GM21786 (cell line): ENCODE results near the gene FUBP1.
"Not testable (repeated sequence)": the region's sequence is repeated elsewhere in the genome, so short reads cannot be mapped to it uniquely, and the experiment has no call there.

Experiments
- ATAC-seq: cut with Tn5 transposase; IDR thresholded peaks from one replicate; pipeline ENCODE4 v1.9.1; 2021; ENCODE audit not compliant: unreplicated experiment

The FUBP1 gene

DNA sequence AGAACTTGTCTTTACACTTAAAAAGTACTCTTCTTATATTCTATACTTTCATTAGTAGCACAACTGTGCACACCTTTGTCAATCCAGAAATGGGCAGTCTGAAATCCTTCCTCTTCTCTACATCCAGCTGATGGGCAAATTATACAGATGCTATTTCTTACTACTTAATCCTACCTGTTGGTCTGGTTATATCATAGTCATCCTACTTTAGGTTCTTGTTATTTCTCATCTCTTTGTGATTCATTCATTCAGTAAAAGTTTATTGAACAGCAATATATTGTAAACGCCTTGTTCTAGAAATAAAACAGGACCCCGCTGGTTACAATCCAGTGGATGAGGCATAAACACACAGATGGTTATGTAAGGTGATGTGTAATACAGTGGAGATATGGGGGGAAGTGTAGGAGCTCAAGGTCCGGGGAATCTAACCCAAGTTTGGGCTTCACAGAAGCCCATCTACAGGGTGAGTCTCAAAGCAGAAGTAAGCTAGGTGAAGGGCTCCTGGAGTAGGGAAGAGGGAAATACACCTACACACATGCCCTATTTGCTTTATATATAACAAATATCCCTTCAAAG lies 11.8 kb upstream of the FUBP1 start:
- ATAC-seq, result no peak

DNA sequence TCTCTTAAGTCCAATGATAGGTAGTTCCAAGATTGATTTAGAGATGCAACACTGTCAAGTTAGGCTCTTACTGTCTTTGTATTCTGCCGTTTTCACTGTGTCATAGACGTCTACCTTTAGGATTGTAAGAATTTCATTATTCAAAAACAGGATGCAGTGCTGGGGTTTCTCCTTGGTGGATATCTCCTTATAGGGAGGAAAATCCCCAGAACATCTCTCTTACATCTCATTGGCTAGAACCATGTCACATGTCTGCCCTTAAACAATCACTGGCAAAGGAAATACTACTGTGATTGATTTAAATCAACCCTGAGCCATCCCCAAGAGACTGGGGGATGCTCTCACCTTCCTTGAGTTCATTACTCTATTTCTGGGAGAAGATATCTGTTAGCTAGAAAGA lies 10.9 kb upstream of the FUBP1 start:
- ATAC-seq, result no peak

- no peak for ATAC-seq
These were observed 9.0 kb upstream of the FUBP1 start for GRCh38 chr1:77987919-77988318.

GRCh38 chr1:77986810-77987209 lies 7.9 kb upstream of the FUBP1 start:
- ATAC-seq, result no peak

DNA sequence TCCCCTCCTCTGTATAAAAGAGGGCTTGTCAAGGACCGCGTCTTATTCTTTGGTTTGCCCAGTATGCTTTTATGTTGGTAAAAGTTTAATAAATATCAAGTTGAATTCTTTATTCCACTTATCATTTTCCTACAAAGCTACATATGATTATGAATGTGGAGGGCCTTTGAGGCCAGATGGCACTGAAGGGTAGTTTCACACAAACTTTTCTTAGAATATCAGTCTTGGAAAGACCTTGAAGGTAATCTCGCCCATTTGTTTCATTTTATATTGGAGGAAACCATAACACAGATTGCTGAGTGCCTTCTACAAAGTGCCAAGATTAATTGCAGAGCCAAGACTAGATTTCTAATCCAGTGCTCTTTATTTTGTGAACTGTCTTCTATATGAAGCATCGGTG lies 5.8 kb upstream of the FUBP1 start:
- ATAC-seq, result no peak

DNA sequence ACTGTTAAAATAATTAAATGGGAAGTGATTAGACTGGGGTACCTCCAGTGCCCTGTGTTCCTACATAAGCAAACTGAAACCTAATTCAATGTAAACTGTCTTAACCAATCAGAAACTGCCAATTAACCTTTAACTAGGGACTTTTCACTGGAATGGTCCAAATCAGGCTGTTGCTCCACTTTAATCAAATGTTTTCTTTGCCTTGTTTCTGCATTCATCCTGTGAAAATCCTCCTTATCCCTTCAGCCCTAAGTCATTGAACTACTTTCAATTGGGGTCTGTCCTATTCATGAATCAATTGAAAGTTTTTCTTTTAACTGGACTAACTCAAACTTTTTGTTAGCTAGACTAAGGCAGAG lies 5.1 kb upstream of the FUBP1 start:
- no peak for ATAC-seq

DNA sequence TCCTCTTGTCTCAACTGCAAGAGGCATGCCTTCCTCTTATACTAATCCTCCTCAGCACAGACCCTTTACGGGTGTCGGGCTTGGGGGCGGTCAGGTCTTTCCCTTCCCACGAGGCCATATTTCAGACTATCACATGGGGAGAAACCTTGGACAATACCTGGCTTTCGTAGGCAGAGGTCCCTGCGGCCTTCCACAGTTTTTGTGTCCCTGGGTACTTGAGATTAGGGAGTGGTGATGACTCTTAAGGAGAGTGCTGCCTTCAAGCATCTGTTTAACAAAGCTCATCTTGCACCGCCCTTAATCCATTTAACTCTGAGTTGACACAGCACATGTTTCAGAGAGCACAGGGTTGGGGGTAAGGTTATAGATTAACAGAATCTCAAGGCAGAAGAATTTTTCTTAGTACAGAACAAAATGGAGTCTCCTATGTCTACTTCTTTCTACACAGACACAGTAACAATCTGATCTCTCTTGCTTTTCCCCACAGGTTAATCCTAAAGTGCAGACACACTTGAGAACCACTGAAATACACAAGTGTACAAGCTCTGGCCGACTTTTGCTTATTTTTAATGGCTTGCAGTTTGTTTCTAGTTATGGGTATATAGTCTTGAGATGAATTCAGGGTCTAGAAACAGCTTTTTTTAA lies 4.6 kb upstream of the FUBP1 start:
- ATAC-seq, result not testable (repeated sequence)

GRCh38 chr1:77978293-77978968 lies 441 bp downstream of the FUBP1 start:
- peak; percentile 64 for ATAC-seq

GRCh38 chr1:77977989-77978292 lies 931 bp downstream of the FUBP1 start:
- ATAC-seq, result no peak

- ATAC-seq, result no peak
These were observed 2.3 kb downstream of the FUBP1 start for GRCh38 chr1:77976433-77977076.

DNA sequence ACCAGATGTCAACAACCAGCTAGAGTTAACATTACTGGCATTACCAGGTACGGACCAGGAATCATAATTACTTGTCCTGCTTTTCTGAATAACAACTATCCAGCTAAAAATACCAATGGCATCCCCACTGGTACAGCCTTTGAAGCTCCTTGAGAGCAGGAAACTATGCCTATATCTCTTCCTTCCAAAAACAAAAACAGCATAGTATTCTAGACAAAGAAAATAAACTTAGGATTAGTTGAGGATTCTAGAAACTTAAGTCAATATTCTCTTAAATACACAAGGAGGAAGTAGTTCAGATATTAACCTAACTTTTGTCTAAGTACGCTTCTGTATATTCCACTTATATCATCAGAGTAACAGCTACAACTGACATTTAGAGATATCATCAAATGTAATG lies 3.0 kb downstream of the FUBP1 start:
- no peak for ATAC-seq

- no peak for ATAC-seq
These were observed 3.5 kb downstream of the FUBP1 start for GRCh38 chr1:77975386-77975785.

DNA sequence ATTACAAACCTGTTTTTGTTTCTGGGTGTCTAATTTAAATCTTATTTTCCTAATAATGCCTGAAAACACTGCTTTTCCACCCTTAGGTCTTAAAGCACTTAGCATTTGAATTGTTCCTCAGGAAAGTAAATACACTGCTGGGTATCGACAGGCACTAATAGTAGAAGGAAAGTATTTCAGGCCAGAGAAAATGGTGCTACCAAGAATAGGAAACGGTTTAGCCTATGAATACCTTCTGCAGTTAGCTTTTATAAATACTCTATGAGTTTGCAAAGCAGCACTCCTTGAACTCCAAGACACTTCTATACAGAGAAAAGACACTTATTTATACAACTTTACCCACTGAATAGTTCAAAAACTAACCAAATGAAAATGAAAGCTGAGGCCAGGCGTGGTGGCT lies 6.8 kb downstream of the FUBP1 start:
- ATAC-seq, result no peak

GRCh38 chr1:77970192-77970591 lies 8.7 kb downstream of the FUBP1 start:
- ATAC-seq, result no peak

GRCh38 chr1:77966291-77966690 lies 12.6 kb downstream of the FUBP1 start:
- no peak for ATAC-seq

DNA sequence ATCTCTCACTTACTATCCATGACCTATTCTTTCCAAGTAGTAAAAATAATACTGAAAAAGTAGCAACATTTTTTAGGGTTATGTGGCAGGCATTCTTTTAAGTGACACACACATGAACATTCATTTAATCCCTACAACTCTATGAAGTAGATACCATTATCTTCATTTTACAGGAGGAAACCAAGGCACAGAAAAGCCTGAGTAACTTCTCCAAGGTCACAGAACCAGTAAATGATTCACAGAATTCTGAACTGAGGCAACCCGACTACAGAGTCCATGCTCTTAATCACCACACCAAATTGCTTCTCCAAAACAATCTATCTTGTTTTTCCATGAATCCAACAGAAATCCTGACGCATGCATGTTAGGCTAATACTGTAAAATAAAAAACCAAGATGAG lies 17.5 kb downstream of the FUBP1 start:
- no peak for ATAC-seq

DNA sequence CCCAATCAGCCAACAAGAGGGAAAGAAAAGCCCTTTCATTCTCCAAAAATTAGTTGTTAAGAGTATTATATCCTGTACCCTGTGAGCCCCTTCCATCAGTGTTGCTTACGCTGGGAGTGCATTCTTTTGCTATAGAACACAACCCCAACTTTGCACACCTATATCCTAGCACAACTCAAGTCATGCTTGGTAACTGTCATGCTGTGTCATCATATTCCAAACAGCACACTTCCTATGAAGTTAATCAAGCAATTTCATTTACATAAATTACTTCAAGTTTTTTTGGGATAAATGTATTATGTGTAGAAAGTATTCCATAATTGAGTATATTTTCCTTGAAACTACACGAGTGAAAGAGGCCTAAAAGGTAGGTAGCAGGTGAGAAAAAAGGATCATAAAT lies 20.0 kb downstream of the FUBP1 start:
- ATAC-seq, result no peak

DNA sequence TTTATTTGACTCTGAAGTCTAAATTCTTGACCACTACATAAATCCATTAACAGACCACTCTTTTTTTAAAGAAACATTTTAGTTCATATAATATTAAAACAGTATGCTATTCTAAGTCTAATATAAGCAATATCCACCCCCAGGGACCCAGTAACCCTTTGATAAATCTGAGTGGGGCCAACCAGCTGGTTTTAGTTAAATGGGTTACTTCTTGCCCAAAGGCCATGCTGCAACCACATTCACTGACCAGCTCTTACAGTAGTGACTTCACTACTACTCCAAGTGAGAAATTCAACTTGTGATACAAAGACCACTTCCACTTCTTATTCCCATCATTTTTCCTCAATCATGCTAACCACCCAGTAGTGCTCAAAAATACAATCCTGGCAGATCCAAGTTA lies 20.5 kb downstream of the FUBP1 start:
- ATAC-seq, result no peak

DNA sequence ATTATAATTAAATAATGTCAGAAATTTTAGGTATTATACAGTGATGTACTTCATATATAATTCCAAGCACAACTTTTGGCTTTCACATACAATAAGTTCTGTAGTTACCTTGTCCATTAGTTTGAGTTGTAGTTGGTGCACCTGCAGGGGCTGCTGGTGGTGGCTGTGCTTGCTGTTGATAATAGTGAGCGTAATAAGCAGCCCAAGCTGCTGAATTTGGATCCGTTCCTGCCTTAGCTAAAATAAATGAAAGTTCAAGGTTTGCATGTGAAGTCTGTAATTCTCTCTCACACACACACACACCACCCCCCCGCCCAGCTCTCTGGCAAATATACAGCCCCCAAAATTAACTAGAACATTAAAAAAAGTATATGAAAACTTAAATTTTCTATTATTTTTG lies 22.4 kb downstream of the FUBP1 start:
- ATAC-seq, result no peak

- no peak for ATAC-seq
These were observed 23.2 kb downstream of the FUBP1 start for GRCh38 chr1:77955709-77956108.

- ATAC-seq, result no peak
These were observed 24.4 kb downstream of the FUBP1 start for GRCh38 chr1:77954521-77954920.

DNA sequence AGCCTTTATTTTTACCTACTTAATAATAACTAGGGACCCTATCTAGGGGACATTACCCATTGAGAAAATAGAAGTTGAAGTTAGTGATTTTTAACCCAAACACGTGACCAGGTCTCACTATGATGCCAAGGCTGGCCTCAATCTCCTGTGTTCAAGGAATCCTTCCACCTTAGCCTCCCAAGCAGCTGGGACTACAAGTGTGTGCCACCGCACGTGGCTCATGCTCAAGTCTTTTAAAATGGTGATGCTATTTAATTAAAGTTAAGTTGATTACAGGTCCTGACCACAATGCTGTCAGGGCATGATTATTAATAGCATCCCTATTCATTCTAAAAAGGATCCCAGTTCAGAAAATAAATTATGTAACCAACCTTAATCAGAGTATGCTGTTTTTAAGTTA lies 25.0 kb downstream of the FUBP1 start:
- ATAC-seq, result no peak
